AG09319 (cell line): ENCODE measurements around the gene P3H1.

Source experiments
- DNase-seq: peaks from one replicate; pipeline ENCODE4 v3.0.0-alpha.2; 2010; ENCODE audit warnings: low read depth; ENCODE audit errors: extremely low read depth
- TF ChIP-seq, protein P1 (sequence below): IDR thresholded peaks from 2 replicates; pipeline ENCODE4 v1.5.1; 2011; ENCODE audit warnings: low read depth, mild to moderate bottlenecking, inconsistent platforms, low read length, moderate library complexity

P3H1 gene

DNA sequence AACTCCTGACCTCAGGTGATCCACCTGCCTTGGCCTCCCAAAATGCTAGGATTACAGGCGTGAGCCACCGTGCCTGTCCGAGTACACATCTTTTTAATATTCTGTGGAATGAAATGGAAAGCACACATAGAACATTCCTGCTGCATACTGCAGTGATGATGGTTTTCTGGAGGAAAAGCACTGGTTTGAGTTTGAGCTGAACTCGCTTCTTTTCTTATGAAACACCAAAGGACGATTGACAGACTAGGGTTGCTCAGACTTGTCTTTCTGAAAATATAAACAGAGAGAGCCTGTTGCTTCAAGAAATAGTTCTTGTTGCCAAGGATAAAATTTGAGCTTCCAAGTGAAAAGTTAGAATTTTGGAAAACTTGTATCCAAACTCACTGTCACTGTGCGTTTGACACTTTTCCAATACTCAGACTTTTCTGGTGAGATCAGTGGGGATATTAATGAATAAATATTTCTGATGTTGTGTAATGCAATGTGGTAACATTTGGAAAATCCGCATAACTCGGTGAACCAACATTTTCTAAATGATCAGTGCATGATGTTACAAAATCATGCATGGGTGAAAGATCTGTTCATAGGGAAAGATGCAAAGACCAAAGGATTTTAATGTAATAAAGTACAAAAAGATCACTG lies 35.1 kb upstream of the P3H1 start:
- peak; percentile 24 for DNase-seq
- TF ChIP-seq, protein P1, sequence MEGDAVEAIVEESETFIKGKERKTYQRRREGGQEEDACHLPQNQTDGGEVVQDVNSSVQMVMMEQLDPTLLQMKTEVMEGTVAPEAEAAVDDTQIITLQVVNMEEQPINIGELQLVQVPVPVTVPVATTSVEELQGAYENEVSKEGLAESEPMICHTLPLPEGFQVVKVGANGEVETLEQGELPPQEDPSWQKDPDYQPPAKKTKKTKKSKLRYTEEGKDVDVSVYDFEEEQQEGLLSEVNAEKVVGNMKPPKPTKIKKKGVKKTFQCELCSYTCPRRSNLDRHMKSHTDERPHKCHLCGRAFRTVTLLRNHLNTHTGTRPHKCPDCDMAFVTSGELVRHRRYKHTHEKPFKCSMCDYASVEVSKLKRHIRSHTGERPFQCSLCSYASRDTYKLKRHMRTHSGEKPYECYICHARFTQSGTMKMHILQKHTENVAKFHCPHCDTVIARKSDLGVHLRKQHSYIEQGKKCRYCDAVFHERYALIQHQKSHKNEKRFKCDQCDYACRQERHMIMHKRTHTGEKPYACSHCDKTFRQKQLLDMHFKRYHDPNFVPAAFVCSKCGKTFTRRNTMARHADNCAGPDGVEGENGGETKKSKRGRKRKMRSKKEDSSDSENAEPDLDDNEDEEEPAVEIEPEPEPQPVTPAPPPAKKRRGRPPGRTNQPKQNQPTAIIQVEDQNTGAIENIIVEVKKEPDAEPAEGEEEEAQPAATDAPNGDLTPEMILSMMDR, result no peak

DNA sequence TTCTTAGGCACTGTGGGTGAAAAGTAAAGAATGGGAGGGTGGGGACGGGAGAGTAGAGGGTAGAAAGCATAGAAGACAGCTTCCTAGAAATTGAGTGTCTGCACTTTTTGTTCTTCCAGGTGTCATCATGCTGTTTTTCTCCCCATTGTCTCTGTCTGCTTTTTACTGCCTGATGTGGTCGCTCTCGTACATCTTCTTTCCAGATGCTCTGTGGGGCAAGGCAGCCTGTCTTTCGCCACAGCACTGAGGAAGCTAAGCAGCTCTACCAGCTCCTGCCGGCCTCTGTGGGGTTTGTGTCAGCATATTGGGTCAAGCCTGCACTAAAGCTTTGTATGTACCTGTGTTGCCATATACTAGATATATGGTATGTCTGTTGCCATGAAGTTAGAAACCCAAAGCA lies 31.2 kb upstream of the P3H1 start:
- TF ChIP-seq, protein P1, result no peak
- no peak for DNase-seq

- TF ChIP-seq, protein P1, result no peak
Observed at GRCh38 chr1:42797414-42797813, 30.6 kb upstream of the P3H1 start.

DNA sequence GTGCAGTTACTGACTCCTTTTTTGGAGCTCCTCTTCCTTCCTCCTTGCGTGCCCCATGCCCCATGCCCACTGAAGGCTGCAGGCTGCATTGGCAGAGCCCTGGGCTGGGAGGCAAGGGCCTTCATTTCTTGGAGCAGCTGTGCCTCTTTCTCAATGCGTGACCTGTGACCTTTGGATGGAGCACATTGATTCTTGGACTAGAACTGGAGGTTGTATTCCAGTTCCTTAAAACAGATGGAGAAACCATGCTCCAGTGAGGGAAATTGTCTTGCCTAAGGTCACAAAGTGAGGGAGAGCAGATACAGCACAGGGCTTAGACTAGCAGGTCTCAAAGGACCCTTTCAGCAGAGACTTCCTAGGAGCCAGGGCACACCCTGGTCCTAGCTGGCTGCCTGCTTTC lies 27.0 kb upstream of the P3H1 start:
- TF ChIP-seq, protein P1, result no peak
- no peak for DNase-seq

More at GRCh38 chr1:42797414-42797813, 30.6 kb upstream of the P3H1 start:
- DNase-seq, result no peak

- no peak for DNase-seq
- TF ChIP-seq, protein P1, result no peak
Observed at GRCh38 chr1:42788021-42788420, 21.2 kb upstream of the P3H1 start.

- TF ChIP-seq, protein P1, result no peak
Observed at GRCh38 chr1:42786097-42786496, 19.3 kb upstream of the P3H1 start.

GRCh38 chr1:42784946-42785693 lies 18.3 kb upstream of the P3H1 start, which contains the start of gene TMEM269:
Gene TMEM269, plus strand, starts transcription at chr1:42784991. Its CDS starts 4,903 bp downstream, at chr1:42789894.
- no peak for DNase-seq
- TF ChIP-seq, protein P1, result no peak

More at GRCh38 chr1:42786097-42786496, 19.3 kb upstream of the P3H1 start:
- no peak for DNase-seq
